ENCODE results near the gene ANKRD33B.
"Not testable (repeated sequence)": the region's sequence is repeated elsewhere in the genome, so short reads cannot be mapped to it uniquely, and the experiment has no call there.

Gene ANKRD33B

GRCh38 chr5:10637944-10638343, 74.1 kb downstream of the ANKRD33B start:
- no peak for DNase-seq (ENCODE audit: low read depth)

- not testable (repeated sequence) for DNase-seq (ENCODE audit: low read depth)
Observed at GRCh38 chr5:10638723-10639122, 74.9 kb downstream of the ANKRD33B start.

- no peak for DNase-seq (ENCODE audit: low read depth)
Observed at GRCh38 chr5:10639846-10640368, 76.0 kb downstream of the ANKRD33B start.

- DNase-seq (ENCODE audit: low read depth), result no peak
Observed at GRCh38 chr5:10642367-10642766, 78.5 kb downstream of the ANKRD33B start.

GRCh38 chr5:10644192-10644591, 80.3 kb downstream of the ANKRD33B start:
- DNase-seq (ENCODE audit: low read depth), result no peak

- no peak for DNase-seq (ENCODE audit: low read depth)
Observed at GRCh38 chr5:10645146-10645545, 81.3 kb downstream of the ANKRD33B start.

- no peak for DNase-seq (ENCODE audit: low read depth)
Observed at GRCh38 chr5:10645671-10646070, 81.8 kb downstream of the ANKRD33B start.

GRCh38 chr5:10647640-10648039, 83.8 kb downstream of the ANKRD33B start:
- DNase-seq (ENCODE audit: low read depth), result no peak

GRCh38 chr5:10648806-10649665, 85.2 kb downstream of the ANKRD33B start:
- DNase-seq (ENCODE audit: low read depth), result no peak

GRCh38 chr5:10649666-10650380, 86.0 kb downstream of the ANKRD33B start:
- no peak for DNase-seq (ENCODE audit: low read depth)

- DNase-seq (ENCODE audit: low read depth), result no peak
Observed at GRCh38 chr5:10652151-10652550, 88.3 kb downstream of the ANKRD33B start.

GRCh38 chr5:10652606-10653005, 88.7 kb downstream of the ANKRD33B start:
- no peak for DNase-seq (ENCODE audit: low read depth)

- no peak for DNase-seq (ENCODE audit: low read depth)
Observed at GRCh38 chr5:10653043-10653442, 89.2 kb downstream of the ANKRD33B start.

- DNase-seq (ENCODE audit: low read depth), result no peak
Observed at GRCh38 chr5:10653751-10654400, 90.0 kb downstream of the ANKRD33B start.

GRCh38 chr5:10654566-10654965, 90.7 kb downstream of the ANKRD33B start:
- no peak for DNase-seq (ENCODE audit: low read depth)

GRCh38 chr5:10655161-10655971, 91.5 kb downstream of the ANKRD33B start:
- DNase-seq (ENCODE audit: low read depth), result no peak

- DNase-seq (ENCODE audit: low read depth), result no peak
Observed at GRCh38 chr5:10655972-10656830, 92.3 kb downstream of the ANKRD33B start.

GRCh38 chr5:10658265-10658664, 94.4 kb downstream of the ANKRD33B start:
- DNase-seq (ENCODE audit: low read depth), result no peak

- DNase-seq (ENCODE audit: low read depth), result no peak
Observed at GRCh38 chr5:10660135-10660534, 96.3 kb downstream of the ANKRD33B start.

GRCh38 chr5:10660720-10661387, 97.0 kb downstream of the ANKRD33B start:
- no peak for DNase-seq (ENCODE audit: low read depth)

All from activated gamma-delta T cell treated with anti-CD3 and anti-CD28 coated beads, Interleukin-2, amount 50 U/mL, for 16 hours (primary cell).